B cell (primary cell): ENCODE results near the gene ZNF732. TPM values are rescaled to one million over a fixed set of nuclear protein-coding genes. Genes with fewer than 3 reads are reported as not detected.

ENCODE experiments used
- ATAC-seq: fragments of 200-7000 bp; cut with Tn5 transposase; one replicate; pipeline ENCODE4 v1.10.0; 2021; ENCODE audit warnings: low read depth, mild to moderate bottlenecking, moderate number of reproducible peaks, moderate library complexity
- CTCF ChIA-PET: fragments of 350-600 bp; sonication (Branson Sonifier 250); formaldehyde crosslinking; loops from one replicate; lab custom pipeline; 2021; ENCODE audit warnings: antibody characterized with exemption, inconsistent platforms; lab: Charles Lee
- POLR2A ChIA-PET: fragments of 350-600 bp; sonication (Branson Sonifier 250); formaldehyde crosslinking; loops from one replicate; lab custom pipeline; 2021; ENCODE audit warnings: antibody characterized with exemption; lab: Charles Lee
- DNase-seq: peaks from one replicate; pipeline ENCODE4 v3.0.0; 2013
- H2AFZ ChIP-seq: 2 replicates; pipeline ENCODE4 v1.6.1; 2012; ENCODE audit warnings: mild to moderate bottlenecking, low read depth, low read length; ENCODE audit not compliant: insufficient read depth, poor library complexity, severe bottlenecking
- H3K27ac ChIP-seq, 2 donors: 1 replicate in 1 of 2; 2 replicates in 1 of 2; pipeline ENCODE4 v1.5.1; 2012 to 2013; ENCODE audit warnings: low read length in 2 of 2, mild to moderate bottlenecking in 2 of 2, moderate library complexity in 1 of 2
- H3K27me3 ChIP-seq, 4 experiments: fragments of 200-600 bp in 1 of 4; sonication (generic) in 1 of 4; replicated peaks in 1 of 4; 1 replicate in 2 of 4; 2 replicates in 2 of 4; pipeline versions ENCODE4 v1.6.1 to v1.7.0; 2013 to 2016; ENCODE audit warnings: low read length in 3 of 4, mild to moderate bottlenecking in 2 of 4, mixed read lengths in 1 of 4, moderate library complexity in 1 of 4; ENCODE audit not compliant: insufficient read depth in 4 of 4, control insufficient read depth in 3 of 4; ENCODE audit errors: control extremely low read depth in 1 of 4
- H3K36me3 ChIP-seq, 2 experiments: replicated peaks in 1 of 2; 1 replicate in 1 of 2; 2 replicates in 1 of 2; pipeline versions ENCODE4 v1.6.1 to v1.7.1; 2013; ENCODE audit warnings: low read length in 1 of 2; ENCODE audit not compliant: insufficient read depth in 2 of 2, control insufficient read depth in 1 of 2; ENCODE audit errors: control extremely low read depth in 1 of 2, extremely low read depth in 1 of 2
- H3K4me1 ChIP-seq, 2 donors: fragments of 200-600 bp in 1 of 2; sonication (generic) in 1 of 2; 1 replicate in 1 of 2; 2 replicates in 1 of 2; pipeline versions ENCODE4 v1.5.1 to v1.6.1; 2013 to 2017; ENCODE audit warnings: low read length in 2 of 2; ENCODE audit not compliant: control insufficient read depth in 2 of 2, insufficient read depth in 2 of 2
- H3K4me2 ChIP-seq: replicated peaks from 2 replicates; pipeline ENCODE3; 2012; ENCODE audit warnings: mild to moderate bottlenecking, low read depth, low read length; ENCODE audit not compliant: poor library complexity, severe bottlenecking
- H3K4me3 ChIP-seq, 5 experiments: fragments of 200-600 bp in 1 of 5; sonication (generic) in 1 of 5; 1 replicate in 3 of 5; 2 replicates in 2 of 5; pipeline versions ENCODE4 v1.5.1 to v1.7.0; 2011 to 2016; ENCODE audit warnings: low read length in 4 of 5, mild to moderate bottlenecking in 4 of 5, low read depth in 2 of 5, control low read depth in 1 of 5, moderate library complexity in 1 of 5; ENCODE audit not compliant: insufficient read depth in 1 of 5; ENCODE audit errors: control extremely low read depth in 1 of 5, extremely low read depth in 1 of 5
- H3K79me2 ChIP-seq: fragments of 200-600 bp; sonication (generic); one replicate; pipeline ENCODE4 v1.6.0; 2016; ENCODE audit warnings: low read length; ENCODE audit not compliant: control insufficient read depth, insufficient read depth
- H3K9ac ChIP-seq: fragments of 200-600 bp; sonication (generic); 2 replicates; pipeline ENCODE4 v1.6.1; 2017; ENCODE audit warnings: mild to moderate bottlenecking, low read length, moderate library complexity
- H3K9me3 ChIP-seq, 3 donors: one replicate each; pipeline versions ENCODE4 v1.6.1 to v1.7.1; 2013; ENCODE audit warnings: low read length in 2 of 3; ENCODE audit not compliant: control insufficient read depth in 2 of 3, insufficient read depth in 1 of 3; ENCODE audit errors: control extremely low read depth in 1 of 3
- H4K20me1 ChIP-seq: 2 replicates; pipeline ENCODE4 v1.6.0; 2012; ENCODE audit warnings: mild to moderate bottlenecking, low read length; ENCODE audit not compliant: insufficient read depth, control insufficient read depth, poor library complexity, severe bottlenecking
- H3K27ac Mint-ChIP-seq: one replicate; pipeline ENCODE4 v1.8.0; 2021; ENCODE audit warnings: mixed read lengths
- H3K27me3 Mint-ChIP-seq: one replicate; pipeline ENCODE4 v1.8.0; 2021; ENCODE audit warnings: mixed read lengths
- H3K4me1 Mint-ChIP-seq: one replicate; pipeline ENCODE4 v1.8.0; 2021; ENCODE audit warnings: mixed read lengths
- H3K4me3 Mint-ChIP-seq: one replicate; pipeline ENCODE4 v1.8.0; 2021; ENCODE audit warnings: mixed read lengths
- H3K9me3 Mint-ChIP-seq: one replicate; pipeline ENCODE4 v1.8.0; 2022; ENCODE audit warnings: mixed read lengths; ENCODE audit not compliant: insufficient read depth
- CTCF ChIP-seq: fragments of 200-600 bp; IDR thresholded peaks from one replicate; pipeline ENCODE4 v1.8.0; 2022; ENCODE audit warnings: antibody characterized with exemption, mild to moderate bottlenecking
- EZH2 ChIP-seq: IDR thresholded peaks from 2 replicates; pipeline ENCODE4 v1.6.1; 2012; ENCODE audit warnings: borderline replicate concordance, low read depth, mild to moderate bottlenecking, moderate library complexity, low read length; ENCODE audit not compliant: insufficient read depth, poor library complexity, severe bottlenecking
- WGBS: methylation state at CpG from one replicate; pipeline ENCODE4 v1.1.5; 2013; ENCODE audit warnings: missing lambda C conversion rate; ENCODE audit not compliant: insufficient coverage; 5-methylcytosine and 5-hydroxymethylcytosine counted together
- intact Hi-C: fragments of 100-400 bp; cut with micrococcal nuclease; formaldehyde crosslinking; loops from one replicate; pipeline ENCODE4 v1.10.0; 2022
- polyA plus RNA-seq: library from polyadenylated mRNA; depleted of rRNA; stranded (reverse); fragments of >200 nt; gene quantifications from 2 replicates; pipeline ENCODE4 v1.2.3, GENCODE V29; 2012
- total RNA-seq, 2 donors: library from RNA; stranded (reverse); fragments of 120-200 nt in 1 of 2; gene quantifications; 1 replicate in 1 of 2; 2 replicates in 1 of 2; pipeline versions ENCODE4 v1.2.3 to v1.2.4, GENCODE V29; 2013 to 2022

ZNF732 gene
- total and polyA plus RNA-seq, 2 donors (not counting 1 experiment from before 2014, with no cell fraction given), result not detected

- no peaks in the 10 kb centered on the region for H3K4me1 Mint-ChIP-seq
- WGBS, result no CpG with 5 or more reads among the region's 2 CpGs
These were observed 53.1 kb downstream of the ZNF732 start for GRCh38 chr4:252065-252601.

More at GRCh38 chr4:252065-252601, 53.1 kb downstream of the ZNF732 start:
- CTCF ChIA-PET, result interaction anchor here (1.1 kb wide), 1 partner anchor 9 kb away, joined by 3 read pairs; no protein-coding TSS in a partner anchor
- H3K27ac Mint-ChIP-seq, result no peak overlapping the region
- no peaks in the 10 kb centered on the region for H3K27me3 ChIP-seq
- H3K4me3 ChIP-seq, result no peak overlapping the region
- DNase-seq, result no peak
- H3K27me3 Mint-ChIP-seq, result no peaks in the 10 kb centered on the region
- no peaks in the 10 kb centered on the region for H3K36me3 ChIP-seq
- H3K79me2 ChIP-seq, result no peaks in the 10 kb centered on the region
- TF ChIP-seq EZH2 (no peak), CTCF (no peak)
- intact Hi-C loops, result no loop called here
- no peak overlapping the region for H3K27ac ChIP-seq
- no peak overlapping the region for H3K9ac ChIP-seq
- no peak overlapping the region for H3K4me3 Mint-ChIP-seq
- no peak for ATAC-seq
- POLR2A ChIA-PET, result no interaction called here
- no peaks in the 10 kb centered on the region for H4K20me1 ChIP-seq
- no peak overlapping the region for H2AFZ ChIP-seq
- H3K9me3 ChIP-seq, result peaks cover 19 to 55% (median 20%) of the 10 kb centered on the region in 3 donors
- no peaks in the 10 kb centered on the region for H3K4me1 ChIP-seq
- peaks cover 29% of the 10 kb centered on the region for H3K9me3 Mint-ChIP-seq
- H3K4me2 ChIP-seq, result no peak overlapping the region
